ENCODE results near the gene SLC19A1.

Gene SLC19A1

GRCh38 chr21:45544449-45545235 is 2.4 kb upstream of the SLC19A1 start:
- WGBS, 2 experiments = 92 to 93% methylated on average over 18 of the region's 18 CpGs
- no peak overlapping the region for H3K27ac ChIP-seq (ENCODE audit: insufficient read depth, low read depth, low read length, poor library complexity, severe bottlenecking)
- H3K27me3 ChIP-seq (ENCODE audit: control insufficient read depth, insufficient read depth, low read length, poor library complexity, severe bottlenecking) = no peaks in the 10 kb centered on the region
- no peaks in the 10 kb centered on the region for H3K9me3 ChIP-seq (ENCODE audit: control insufficient read depth, low read length)
- H3K4me3 ChIP-seq (ENCODE audit: insufficient read depth, low read depth, low read length) = no peak overlapping the region
- peaks cover 20% of the 10 kb centered on the region for H3K4me1 ChIP-seq (ENCODE audit: control insufficient read depth, insufficient read depth, low read length)
- H3K36me3 ChIP-seq (ENCODE audit: control insufficient read depth, insufficient read depth, low read length) = no peaks in the 10 kb centered on the region

GRCh38 chr21:45543710-45544448 is 1.6 kb upstream of the SLC19A1 start:
- H3K36me3 ChIP-seq (ENCODE audit: control insufficient read depth, insufficient read depth, low read length) = no peaks in the 10 kb centered on the region
- no peak overlapping the region for H3K27ac ChIP-seq (ENCODE audit: insufficient read depth, low read depth, low read length, poor library complexity, severe bottlenecking)
- no peak overlapping the region for H3K4me3 ChIP-seq (ENCODE audit: insufficient read depth, low read depth, low read length)
- no peaks in the 10 kb centered on the region for H3K9me3 ChIP-seq (ENCODE audit: control insufficient read depth, low read length)
- H3K27me3 ChIP-seq (ENCODE audit: control insufficient read depth, insufficient read depth, low read length, poor library complexity, severe bottlenecking) = no peaks in the 10 kb centered on the region
- peaks cover 20% of the 10 kb centered on the region for H3K4me1 ChIP-seq (ENCODE audit: control insufficient read depth, insufficient read depth, low read length)
- 85 to 88% methylated on average over 23 of the region's 23 CpGs for WGBS, 2 experiments

- H3K36me3 ChIP-seq (ENCODE audit: control insufficient read depth, insufficient read depth, low read length) = no peaks in the 10 kb centered on the region
- 90 to 92% methylated on average over 11 of the region's 11 CpGs for WGBS, 2 experiments
- peaks cover 20% of the 10 kb centered on the region for H3K4me1 ChIP-seq (ENCODE audit: control insufficient read depth, insufficient read depth, low read length)
- H3K27ac ChIP-seq (ENCODE audit: insufficient read depth, low read depth, low read length, poor library complexity, severe bottlenecking) = no peak overlapping the region
- H3K27me3 ChIP-seq (ENCODE audit: control insufficient read depth, insufficient read depth, low read length, poor library complexity, severe bottlenecking) = no peaks in the 10 kb centered on the region
- no peak overlapping the region for H3K4me3 ChIP-seq (ENCODE audit: insufficient read depth, low read depth, low read length)
- no peaks in the 10 kb centered on the region for H3K9me3 ChIP-seq (ENCODE audit: control insufficient read depth, low read length)
Observed at GRCh38 chr21:45543371-45543709, 1.1 kb upstream of the SLC19A1 start.

GRCh38 chr21:45542667-45543370 is 579 bp upstream of the SLC19A1 start:
- Histone ChIP-seq H3K36me3 (ENCODE audit: control insufficient read depth, insufficient read depth, low read length) (no peaks in the 10 kb centered on the region), H3K9me3 (ENCODE audit: control insufficient read depth, low read length) (no peaks in the 10 kb centered on the region), H3K4me1 (ENCODE audit: control insufficient read depth, insufficient read depth, low read length) (peaks cover 20% of the 10 kb centered on the region), H3K27me3 (ENCODE audit: control insufficient read depth, insufficient read depth, low read length, poor library complexity, severe bottlenecking) (no peaks in the 10 kb centered on the region), H3K4me3 (ENCODE audit: insufficient read depth, low read depth, low read length) (peak overlapping the region; percentile 61), H3K27ac (ENCODE audit: insufficient read depth, low read depth, low read length, poor library complexity, severe bottlenecking) (no peak overlapping the region)
- 49 to 50% methylated on average over 55 of the region's 55 CpGs for WGBS, 2 experiments

- no peaks in the 10 kb centered on the region for H3K36me3 ChIP-seq (ENCODE audit: control insufficient read depth, insufficient read depth, low read length)
- no peaks in the 10 kb centered on the region for H3K9me3 ChIP-seq (ENCODE audit: control insufficient read depth, low read length)
- H3K27me3 ChIP-seq (ENCODE audit: control insufficient read depth, insufficient read depth, low read length, poor library complexity, severe bottlenecking) = no peaks in the 10 kb centered on the region
- H3K27ac ChIP-seq (ENCODE audit: insufficient read depth, low read depth, low read length, poor library complexity, severe bottlenecking) = no peak overlapping the region
- H3K4me3 ChIP-seq (ENCODE audit: insufficient read depth, low read depth, low read length) = peak overlapping the region; percentile 61
- H3K4me1 ChIP-seq (ENCODE audit: control insufficient read depth, insufficient read depth, low read length) = peaks cover 20% of the 10 kb centered on the region
- WGBS, 2 experiments = 22% methylated on average over 50 of the region's 50 CpGs
Observed at GRCh38 chr21:45541221-45542039, 810 bp downstream of the SLC19A1 start.

GRCh38 chr21:45540601-45540970 is 1.7 kb downstream of the SLC19A1 start:
- Histone ChIP-seq H3K27me3 (ENCODE audit: control insufficient read depth, insufficient read depth, low read length, poor library complexity, severe bottlenecking) (no peaks in the 10 kb centered on the region), H3K4me3 (ENCODE audit: insufficient read depth, low read depth, low read length) (no peak overlapping the region), H3K27ac (ENCODE audit: insufficient read depth, low read depth, low read length, poor library complexity, severe bottlenecking) (no peak overlapping the region), H3K4me1 (ENCODE audit: control insufficient read depth, insufficient read depth, low read length) (peaks cover 20% of the 10 kb centered on the region), H3K36me3 (ENCODE audit: control insufficient read depth, insufficient read depth, low read length) (no peaks in the 10 kb centered on the region), H3K9me3 (ENCODE audit: control insufficient read depth, low read length) (no peaks in the 10 kb centered on the region)
- WGBS, 2 experiments = 92 to 95% methylated on average over 10 of the region's 10 CpGs

DNA sequence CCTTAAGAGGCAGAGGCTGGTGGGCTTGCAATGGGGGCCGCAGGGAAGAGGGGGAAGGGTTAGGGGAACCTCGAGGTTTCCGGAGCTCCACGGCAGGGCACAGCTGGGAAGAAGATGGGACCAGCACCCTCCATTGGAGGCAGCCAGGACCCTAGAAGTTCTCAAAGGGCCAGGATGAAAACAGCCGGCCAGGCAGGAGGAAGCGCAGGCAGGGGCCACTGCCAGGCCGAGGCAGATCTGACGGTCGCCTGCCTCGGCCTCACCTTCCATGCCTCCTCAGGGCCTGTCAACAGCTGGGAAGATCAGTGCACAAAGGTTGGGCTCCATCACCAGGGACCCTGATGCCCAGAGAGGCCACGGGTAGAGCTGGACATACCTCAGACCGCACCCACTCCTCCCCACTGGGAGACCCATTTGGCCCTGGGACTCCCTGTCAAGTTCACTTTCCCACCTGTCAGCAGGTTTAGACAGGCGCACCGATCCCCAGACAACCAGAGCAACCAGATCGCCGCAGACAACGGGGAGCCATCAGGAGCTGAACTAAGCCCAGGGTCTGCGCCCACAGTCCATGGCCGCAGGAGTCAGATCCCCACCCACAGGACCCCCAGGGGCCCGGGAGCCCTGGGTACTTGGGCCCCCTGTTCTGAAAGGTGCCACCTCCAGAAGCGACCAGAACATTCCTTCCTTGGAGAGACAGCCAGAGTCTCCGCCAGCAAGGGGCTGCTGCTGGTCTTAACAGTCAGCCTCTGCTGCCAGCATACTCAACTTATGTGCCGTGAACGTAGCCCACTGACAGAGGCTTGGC is 2.2 kb downstream of the SLC19A1 start:
- no peak overlapping the region for H3K27ac ChIP-seq (ENCODE audit: insufficient read depth, low read depth, low read length, poor library complexity, severe bottlenecking)
- no peaks in the 10 kb centered on the region for H3K27me3 ChIP-seq (ENCODE audit: control insufficient read depth, insufficient read depth, low read length, poor library complexity, severe bottlenecking)
- H3K4me3 ChIP-seq (ENCODE audit: insufficient read depth, low read depth, low read length) = no peak overlapping the region
- 95% methylated on average over 24 of the region's 24 CpGs for WGBS, 2 experiments
- no peaks in the 10 kb centered on the region for H3K36me3 ChIP-seq (ENCODE audit: control insufficient read depth, insufficient read depth, low read length)
- peaks cover 20% of the 10 kb centered on the region for H3K4me1 ChIP-seq (ENCODE audit: control insufficient read depth, insufficient read depth, low read length)
- H3K9me3 ChIP-seq (ENCODE audit: control insufficient read depth, low read length) = no peaks in the 10 kb centered on the region

DNA sequence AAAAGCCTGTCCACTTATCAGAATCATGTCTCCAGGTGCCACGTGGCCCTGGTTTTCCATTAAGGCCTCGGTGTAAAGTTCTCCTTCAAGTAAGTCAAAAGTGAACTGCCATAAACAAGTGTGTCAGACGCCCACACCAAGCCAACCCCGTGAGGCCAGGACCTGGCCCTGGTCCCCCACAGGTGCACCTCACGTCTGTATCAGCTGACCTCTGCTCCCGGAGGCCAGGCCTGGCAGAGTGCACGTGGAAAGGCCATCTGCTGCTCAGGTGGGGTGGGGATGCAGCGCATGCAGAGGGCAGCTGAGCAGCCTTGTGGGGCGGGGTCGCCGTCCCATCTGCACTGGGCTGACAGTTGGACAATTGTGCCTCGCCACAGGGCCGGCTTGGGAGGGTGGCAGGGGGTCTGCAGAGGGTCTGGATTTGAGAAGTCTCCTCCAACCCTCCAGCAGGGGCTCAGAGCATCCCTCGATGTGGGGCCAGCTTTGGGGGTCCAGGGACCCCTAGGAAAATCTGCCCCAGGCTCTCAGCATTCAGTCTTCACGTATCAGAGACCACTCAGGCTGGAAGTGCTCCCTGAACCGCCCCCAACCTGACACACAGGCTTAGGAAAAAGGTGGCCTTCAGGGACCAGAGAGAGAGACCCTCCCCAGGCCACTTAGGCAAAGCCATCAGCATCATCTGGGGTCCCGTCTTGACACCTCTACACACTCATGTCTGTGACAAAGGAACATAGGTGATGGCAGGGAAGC is 3.0 kb downstream of the SLC19A1 start:
- 93% methylated on average over 17 of the region's 17 CpGs for WGBS, 2 experiments
- no peak overlapping the region for H3K4me3 ChIP-seq (ENCODE audit: insufficient read depth, low read depth, low read length)

More for the DNA sequence above, 3.0 kb downstream of the SLC19A1 start:
- Histone ChIP-seq H3K9me3 (ENCODE audit: control insufficient read depth, low read length) (no peaks in the 10 kb centered on the region), H3K4me1 (ENCODE audit: control insufficient read depth, insufficient read depth, low read length) (peaks cover 28% of the 10 kb centered on the region), H3K36me3 (ENCODE audit: control insufficient read depth, insufficient read depth, low read length) (no peaks in the 10 kb centered on the region), H3K27ac (ENCODE audit: insufficient read depth, low read depth, low read length, poor library complexity, severe bottlenecking) (no peak overlapping the region), H3K27me3 (ENCODE audit: control insufficient read depth, insufficient read depth, low read length, poor library complexity, severe bottlenecking) (no peaks in the 10 kb centered on the region)

All from ectodermal cell (in vitro differentiated cells).